Measurements from ENCODE around the gene MYO1G.

MYO1G gene

DNA sequence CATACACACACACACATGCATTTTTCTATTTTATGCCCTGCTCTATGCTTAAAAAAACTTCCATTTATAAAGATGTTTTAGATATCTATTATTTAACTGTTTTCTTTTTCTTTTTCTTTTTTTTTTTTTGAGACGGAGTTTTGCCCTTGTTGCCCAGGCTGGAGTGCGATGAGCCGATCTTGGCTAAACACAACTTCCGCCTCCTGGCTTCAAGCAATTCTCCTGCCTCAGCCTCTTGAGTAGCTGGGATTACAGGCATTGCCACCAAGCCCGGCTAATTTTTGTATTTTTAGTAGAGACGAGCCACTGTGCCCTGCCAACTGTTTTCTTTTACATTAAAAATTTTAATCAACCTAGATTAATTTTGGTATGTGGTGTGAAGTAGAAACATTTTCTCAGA is 47.9 kb downstream of the MYO1G start:
- DNase-seq: no peak

DNA sequence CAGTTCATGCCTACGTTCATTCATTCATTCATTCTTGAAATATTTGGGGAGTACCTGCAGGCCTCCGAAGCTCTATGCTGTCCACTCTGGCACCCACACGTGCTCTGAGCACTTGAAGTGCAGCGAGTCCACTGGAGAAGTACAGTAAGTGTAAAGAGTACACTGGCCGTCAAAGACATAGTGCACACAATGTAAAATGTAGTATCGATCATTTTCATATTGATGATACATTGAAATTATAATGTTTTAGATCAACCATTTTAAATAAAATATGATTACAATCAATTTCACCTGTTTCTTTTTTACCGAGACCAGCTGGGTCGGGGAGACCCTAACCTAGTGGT is 56.5 kb downstream of the MYO1G start:
- DNase-seq: no peak

DNA sequence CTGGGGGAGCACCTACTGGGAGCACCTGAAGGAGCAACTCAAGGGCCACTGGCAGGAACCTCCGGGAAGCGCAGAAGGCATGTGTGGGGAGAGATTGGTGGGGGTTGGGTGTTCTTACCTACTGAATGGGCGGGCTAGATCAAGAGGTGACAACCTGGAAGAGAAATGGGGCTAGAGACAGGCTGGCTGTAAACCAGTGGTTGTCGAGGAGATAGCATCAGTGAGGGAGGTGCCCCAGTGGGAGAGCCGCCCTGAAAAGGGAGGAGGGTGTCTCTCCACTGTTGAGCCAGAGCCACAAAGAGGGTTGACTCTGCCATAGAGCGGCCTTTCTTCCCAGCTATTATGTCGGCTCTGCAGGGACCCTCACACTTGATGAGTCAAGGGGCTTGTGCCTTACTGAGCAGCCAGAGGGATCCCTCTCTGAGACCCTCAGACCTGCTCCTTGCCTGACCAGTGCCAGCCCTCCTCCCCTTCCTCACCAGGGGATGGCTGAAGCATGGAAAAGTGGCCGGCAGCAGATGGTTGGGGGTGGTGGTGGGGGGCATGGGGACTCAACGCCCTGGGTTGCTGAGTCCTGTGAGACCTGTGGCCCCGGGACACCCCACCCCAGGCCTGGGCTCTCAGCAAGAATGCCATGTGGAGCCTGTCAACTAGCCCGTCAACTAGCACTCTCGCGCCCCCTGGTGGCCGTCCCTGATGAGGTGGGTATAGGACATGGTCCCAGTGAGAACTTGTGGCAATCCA is 57.0 kb downstream of the MYO1G start:
- peak; percentile 29 for DNase-seq

DNA sequence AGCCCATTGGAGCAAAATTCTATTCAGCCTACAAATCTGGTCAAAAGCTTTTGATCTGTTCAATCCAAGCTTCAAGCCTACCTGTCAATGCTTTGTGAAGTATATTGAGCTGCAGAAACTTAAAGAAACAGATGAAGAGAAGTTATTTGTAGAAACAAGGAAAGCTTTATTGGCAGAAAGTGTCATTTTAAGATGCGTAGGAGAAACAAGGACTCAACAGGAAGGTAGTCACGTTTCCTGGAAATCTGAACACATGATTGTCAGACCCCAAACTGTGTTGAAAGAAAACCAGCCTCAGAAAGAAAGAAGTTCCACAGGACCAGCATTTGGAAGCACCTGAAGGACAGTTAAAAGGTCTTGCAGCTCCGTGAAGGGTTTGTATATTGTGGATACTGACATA is 58.7 kb downstream of the MYO1G start:
- DNase-seq: no peak

DNA sequence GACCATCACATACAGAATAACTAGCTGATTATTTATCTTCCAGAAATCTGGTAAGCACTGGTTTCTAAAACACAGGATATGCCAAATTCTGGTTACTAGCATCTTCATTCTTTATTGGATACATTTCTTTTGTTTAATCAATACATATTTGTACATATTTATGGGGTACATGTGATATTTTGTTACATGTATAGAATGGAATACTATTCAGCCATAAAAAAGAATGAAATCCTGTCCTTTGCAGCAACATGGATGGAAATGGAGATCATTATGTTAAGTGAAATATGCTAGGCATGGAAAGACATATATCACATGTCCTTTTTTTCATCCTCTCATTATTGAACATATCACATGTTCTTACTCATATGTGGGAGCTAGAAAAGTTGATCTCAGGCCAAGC is 60.8 kb downstream of the MYO1G start:
- DNase-seq: no peak

DNA sequence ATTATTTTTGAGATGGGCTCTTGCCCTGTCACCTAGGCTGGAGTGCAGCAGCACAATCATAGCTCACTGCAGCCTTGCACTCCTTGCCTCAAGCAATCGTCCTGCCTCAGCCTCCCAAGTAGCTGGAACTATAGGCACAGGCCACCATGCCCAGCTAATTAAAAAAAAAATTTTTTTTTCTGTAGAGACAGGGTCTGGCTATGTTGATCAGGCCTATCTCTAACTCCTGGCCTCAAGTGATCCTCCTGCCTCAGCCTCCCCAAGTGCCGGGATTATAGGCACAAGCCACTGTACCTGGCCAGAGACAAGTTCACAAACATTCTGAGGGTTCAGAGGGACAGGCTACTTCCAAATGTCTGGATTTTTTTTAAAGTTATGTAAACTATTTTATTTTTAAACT is 61.4 kb downstream of the MYO1G start:
- no peak for DNase-seq

DNA sequence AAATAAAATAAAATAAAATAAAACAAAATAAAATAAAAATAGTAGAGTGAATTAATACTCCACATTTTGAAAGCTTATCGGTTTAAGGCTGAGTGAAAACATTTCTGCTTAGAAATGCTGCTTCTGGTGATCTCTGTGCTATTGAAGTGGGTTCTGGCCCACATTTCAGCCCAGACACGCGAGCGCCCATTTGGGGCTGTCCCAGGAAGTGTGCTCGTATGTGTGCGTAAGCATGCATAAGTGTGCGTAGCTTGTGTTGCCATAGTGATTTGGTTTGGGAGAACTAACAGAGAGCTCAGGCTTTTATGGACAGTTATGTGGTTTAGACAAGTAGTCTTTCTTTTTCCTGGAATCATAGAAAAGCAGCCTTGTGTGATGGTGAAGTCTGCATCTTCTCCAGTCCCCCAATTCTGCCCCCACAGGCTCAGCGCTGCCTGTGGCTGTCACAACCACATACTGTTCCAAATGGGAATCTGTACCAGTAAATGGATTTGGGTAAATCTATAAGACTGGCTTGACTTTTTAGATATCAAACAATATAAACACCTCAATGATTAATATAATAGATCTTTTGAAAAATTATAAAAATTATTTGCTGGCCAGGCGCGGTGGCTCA is 63.7 kb downstream of the MYO1G start:
- no peak for DNase-seq

DNA sequence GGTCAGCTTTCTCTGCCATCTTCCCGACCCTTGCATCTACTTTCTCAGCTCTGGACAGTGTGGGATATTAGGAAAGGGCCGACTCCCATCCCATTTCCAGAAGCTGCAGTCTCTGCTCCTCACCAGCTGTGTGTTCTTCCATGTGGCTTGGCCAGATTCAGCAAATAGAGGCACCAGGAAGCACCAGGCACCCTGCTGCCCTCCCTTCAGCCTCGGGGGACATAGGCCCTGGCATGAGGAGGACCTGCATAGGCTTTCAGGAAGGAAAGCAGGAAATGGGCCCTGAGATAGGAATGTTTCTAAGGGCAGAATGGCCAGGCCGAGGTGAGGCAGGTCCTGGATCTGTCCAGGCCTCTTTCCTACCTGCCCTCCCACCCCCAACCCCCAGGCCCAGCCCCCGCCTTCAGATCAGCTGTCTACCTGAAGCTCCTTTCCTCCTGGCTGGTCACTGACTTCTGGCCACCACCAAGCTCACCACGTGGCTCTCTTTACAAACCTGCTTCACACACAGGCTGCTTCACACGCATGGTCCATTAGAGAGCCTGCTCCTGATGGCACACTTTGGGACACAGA is 66.0 kb downstream of the MYO1G start:
- no peak for DNase-seq

Data from NCI-H2171 treated with DMSO at 0.1 percent for 48 hours (cell line).